ENCODE data around the gene MRO.

MRO gene

DNA sequence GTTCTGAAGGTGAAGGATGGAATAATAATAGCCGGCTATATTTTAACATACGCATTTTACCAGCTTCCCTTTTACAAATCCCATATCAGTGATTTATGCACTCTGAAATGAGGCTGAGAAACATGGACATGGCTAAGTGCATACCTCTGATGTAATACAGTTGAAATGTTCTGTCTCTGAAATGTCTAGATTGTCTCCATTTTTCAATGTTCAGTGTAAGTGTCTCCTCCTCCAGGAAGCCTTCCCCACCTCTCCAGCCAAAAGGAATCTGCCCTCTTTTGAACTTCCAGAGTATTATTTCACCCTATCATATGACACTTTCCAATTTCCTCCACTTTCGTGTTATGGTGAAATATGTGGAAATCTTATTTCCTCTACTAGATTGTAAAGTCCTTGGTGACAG, 29.6 kb upstream of the MRO start:
- in situ Hi-C loops (cut with MboI; ENCODE audit: low sequenced_read_pairs, unreplicated experiment): no loop called here
- DNase-seq (ENCODE audit: low spot score): no peak
- TF ChIP-seq, protein P1, sequence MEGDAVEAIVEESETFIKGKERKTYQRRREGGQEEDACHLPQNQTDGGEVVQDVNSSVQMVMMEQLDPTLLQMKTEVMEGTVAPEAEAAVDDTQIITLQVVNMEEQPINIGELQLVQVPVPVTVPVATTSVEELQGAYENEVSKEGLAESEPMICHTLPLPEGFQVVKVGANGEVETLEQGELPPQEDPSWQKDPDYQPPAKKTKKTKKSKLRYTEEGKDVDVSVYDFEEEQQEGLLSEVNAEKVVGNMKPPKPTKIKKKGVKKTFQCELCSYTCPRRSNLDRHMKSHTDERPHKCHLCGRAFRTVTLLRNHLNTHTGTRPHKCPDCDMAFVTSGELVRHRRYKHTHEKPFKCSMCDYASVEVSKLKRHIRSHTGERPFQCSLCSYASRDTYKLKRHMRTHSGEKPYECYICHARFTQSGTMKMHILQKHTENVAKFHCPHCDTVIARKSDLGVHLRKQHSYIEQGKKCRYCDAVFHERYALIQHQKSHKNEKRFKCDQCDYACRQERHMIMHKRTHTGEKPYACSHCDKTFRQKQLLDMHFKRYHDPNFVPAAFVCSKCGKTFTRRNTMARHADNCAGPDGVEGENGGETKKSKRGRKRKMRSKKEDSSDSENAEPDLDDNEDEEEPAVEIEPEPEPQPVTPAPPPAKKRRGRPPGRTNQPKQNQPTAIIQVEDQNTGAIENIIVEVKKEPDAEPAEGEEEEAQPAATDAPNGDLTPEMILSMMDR (IDR thresholded peaks at IDR 0.05; ENCODE audit: borderline replicate concordance, control extremely low read depth, extremely low read depth, insufficient read depth, missing control alignments): no peak

DNA sequence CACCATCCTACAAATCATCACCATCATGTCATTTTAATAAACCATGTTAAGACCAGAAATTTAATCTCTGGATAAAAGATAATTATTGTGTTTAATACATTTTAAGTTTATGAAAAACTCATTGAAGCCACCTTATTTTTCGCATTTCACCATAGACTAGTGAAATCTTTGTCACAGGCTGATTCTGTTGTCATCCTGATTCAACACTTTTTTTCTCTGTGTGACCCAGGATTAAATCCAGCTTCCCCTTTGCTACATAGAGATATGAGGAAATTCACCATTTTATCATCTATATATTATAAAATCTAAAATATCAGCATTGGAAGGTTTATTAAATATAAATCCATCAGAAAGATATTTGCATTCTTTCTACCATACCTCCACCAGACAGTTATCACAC, 29.2 kb upstream of the MRO start:
- in situ Hi-C loops (cut with MboI; ENCODE audit: low sequenced_read_pairs, unreplicated experiment): no loop called here
- DNase-seq (ENCODE audit: low spot score): no peak
- TF ChIP-seq, protein P1 (IDR thresholded peaks at IDR 0.05; ENCODE audit: borderline replicate concordance, control extremely low read depth, extremely low read depth, insufficient read depth, missing control alignments): no peak

DNA sequence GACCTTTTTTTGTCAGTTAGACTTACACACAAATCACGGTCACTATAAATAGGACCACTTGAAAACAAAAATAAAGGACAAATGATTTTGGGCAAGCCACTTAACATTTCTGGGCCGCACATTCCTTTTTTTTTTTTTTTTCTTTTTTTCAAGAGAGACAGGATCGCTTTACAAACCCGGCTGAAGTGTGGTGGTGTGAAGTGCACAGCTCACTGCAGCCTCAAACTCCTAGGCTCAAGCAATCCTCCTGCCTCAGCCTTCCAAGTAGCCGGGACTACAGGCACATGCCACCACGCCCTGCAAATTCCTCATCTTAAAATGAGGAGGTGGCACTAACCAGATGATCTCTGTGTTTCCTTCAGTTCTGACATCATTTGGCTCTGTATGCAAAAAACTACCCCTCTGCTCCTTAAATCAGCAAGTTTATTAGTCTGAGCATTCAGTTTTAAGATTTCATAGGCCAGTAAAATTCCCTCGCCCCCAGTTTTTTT, 28.3 kb upstream of the MRO start:
- in situ Hi-C loops (cut with MboI; ENCODE audit: low sequenced_read_pairs, unreplicated experiment): no loop called here

DNA sequence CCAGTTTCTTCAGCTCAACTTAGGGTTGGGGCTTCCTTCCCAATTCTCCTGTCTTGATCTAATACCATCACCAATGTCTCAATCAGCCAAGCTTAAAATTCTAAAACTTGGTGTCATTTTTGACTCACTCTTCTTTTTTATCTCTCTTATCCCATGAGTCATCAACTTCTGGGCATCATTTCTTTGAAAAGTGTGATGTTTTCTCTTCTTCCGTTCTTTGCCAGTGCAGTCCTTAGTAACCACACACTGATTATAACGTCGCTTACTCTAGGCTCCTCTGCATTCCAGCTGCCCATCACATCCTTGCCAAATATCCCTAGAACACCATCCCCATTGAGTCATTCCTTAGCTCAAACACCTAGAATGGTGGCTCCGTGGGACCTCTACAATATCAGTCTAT, 27.4 kb upstream of the MRO start:
- in situ Hi-C loops (cut with MboI; ENCODE audit: low sequenced_read_pairs, unreplicated experiment): no loop called here
- no peak for DNase-seq (ENCODE audit: low spot score)
- TF ChIP-seq, protein P1 (IDR thresholded peaks at IDR 0.05; ENCODE audit: borderline replicate concordance, control extremely low read depth, extremely low read depth, insufficient read depth, missing control alignments): no peak

More for the DNA sequence above, 28.3 kb upstream of the MRO start:
- TF ChIP-seq, protein P1 (IDR thresholded peaks at IDR 0.05; ENCODE audit: borderline replicate concordance, control extremely low read depth, extremely low read depth, insufficient read depth, missing control alignments): no peak
- no peak for DNase-seq (ENCODE audit: low spot score)

DNA sequence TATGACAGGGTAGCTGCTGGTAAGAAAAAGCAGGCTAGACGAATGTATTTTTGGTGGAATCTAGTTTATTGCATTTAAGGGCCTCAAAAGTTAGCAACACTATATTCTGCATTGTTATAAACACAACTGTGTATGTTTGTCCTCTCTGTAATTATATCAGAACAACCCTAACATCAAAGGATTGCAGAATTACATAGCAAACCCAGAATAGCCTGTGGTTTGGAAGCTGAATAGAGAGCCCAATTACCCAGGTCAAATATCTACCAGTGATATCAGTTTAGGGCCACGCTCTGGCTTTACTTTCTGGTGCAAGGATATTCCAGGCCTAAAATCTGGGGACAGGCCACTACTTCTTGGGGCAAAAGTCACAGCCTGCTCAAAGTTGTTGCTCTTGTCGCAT, 25.1 kb upstream of the MRO start:
- no peak for DNase-seq (ENCODE audit: low spot score)
- in situ Hi-C loops (cut with MboI; ENCODE audit: low sequenced_read_pairs, unreplicated experiment): no loop called here
- TF ChIP-seq, protein P1 (IDR thresholded peaks at IDR 0.05; ENCODE audit: borderline replicate concordance, control extremely low read depth, extremely low read depth, insufficient read depth, missing control alignments): no peak

DNA sequence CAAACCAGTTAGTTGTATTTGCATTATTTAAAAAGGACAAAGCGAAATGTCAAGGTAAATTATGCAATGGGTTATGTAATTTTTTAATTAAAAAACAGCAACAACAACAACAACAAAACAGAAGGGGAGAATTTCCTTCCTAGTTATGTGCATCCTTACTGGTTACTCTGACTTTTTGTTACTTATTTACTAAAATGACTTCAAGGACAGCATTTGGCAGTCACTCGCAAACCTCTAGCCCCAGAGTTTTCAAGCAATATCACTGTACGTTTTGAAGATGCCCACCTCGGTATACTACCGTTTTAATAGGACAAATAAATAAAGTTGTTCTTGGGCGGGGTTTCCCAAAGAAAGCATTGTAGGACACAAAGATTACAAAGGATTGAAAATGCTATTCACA, 24.7 kb upstream of the MRO start:
- TF ChIP-seq, protein P1 (IDR thresholded peaks at IDR 0.05; ENCODE audit: borderline replicate concordance, control extremely low read depth, extremely low read depth, insufficient read depth, missing control alignments): no peak
- DNase-seq (ENCODE audit: low spot score): no peak

DNA sequence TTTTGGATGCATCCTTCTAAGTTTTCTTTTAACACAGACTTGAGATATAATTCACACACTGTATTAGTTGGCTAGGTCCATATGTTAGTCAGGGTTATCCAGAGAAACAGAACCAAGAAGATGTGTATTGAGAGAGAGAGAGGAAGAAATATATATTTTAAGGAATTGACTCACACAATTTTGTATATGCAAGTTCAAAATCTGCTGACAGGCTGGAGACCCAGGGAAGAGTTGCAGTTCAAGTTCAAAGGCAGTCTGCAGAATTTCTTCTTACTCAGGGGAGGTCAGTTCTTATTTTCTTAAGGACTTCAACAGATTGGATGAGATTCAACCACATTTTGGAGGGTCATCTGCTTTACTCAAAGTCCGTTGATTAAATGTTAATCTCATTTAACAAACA, 23.0 kb upstream of the MRO start:
- DNase-seq (ENCODE audit: low spot score): no peak
- TF ChIP-seq, protein P1 (IDR thresholded peaks at IDR 0.05; ENCODE audit: borderline replicate concordance, control extremely low read depth, extremely low read depth, insufficient read depth, missing control alignments): no peak
- in situ Hi-C loops (cut with MboI; ENCODE audit: low sequenced_read_pairs, unreplicated experiment): no loop called here

More for the DNA sequence above, 24.7 kb upstream of the MRO start:
- in situ Hi-C loops (cut with MboI; ENCODE audit: low sequenced_read_pairs, unreplicated experiment): no loop called here
